AG20443 (cell line): ENCODE measurements around the gene RIC3.
A peak's percentile ranks its signal among the peaks of the same experiment; 100 is the strongest.
"Not testable (repeated sequence)": the region's sequence is repeated elsewhere in the genome, so short reads cannot be mapped to it uniquely, and the experiment has no call there.

Source experiments
- DNase-seq: peaks from one replicate; pipeline ENCODE4 v3.0.0; 2012; ENCODE audit warnings: low spot score, mixed read lengths

RIC3 gene

GRCh38 chr11:8186429-8186828 is 17.6 kb upstream of the RIC3 start:
- DNase-seq = no peak

DNA sequence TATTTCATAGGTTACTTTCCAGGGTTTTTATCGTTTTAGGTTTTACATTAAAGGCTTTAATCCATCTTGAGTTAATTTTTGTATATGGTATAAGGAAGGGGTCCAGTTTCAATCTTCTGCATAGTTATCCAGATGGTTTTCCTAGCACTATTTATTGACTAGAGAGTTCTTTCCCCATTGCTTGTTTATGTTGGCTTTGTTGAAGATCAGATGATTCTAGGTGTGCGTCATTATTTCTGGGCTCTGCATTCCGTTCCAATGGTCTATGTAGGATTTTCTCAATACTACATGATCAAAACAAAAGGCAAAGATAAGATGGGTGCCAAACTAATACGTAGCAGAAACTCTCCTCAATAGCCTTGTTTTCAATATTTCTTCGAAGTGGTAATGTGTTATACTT is 14.3 kb upstream of the RIC3 start:
- DNase-seq = no peak

DNA sequence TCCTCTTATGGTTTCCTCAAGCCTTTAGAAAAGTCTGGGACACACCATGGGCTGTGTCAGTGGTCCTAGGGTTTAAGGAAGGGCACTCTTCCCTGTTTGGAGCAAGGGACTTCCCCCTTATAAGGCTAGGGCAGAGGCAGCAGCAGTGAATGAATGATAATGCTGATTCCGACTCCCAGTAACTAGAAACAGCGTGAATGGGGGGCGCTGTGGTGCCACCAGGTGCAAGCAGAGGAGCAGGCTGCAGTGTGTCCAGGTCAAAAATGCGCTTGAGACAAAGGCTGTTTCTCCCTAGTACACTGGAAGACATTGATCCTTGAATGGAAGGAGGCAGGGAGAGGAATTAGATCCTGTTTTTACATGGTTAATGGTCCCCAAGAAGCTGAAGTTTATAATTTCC is 11.6 kb upstream of the RIC3 start:
- no peak for DNase-seq

DNA sequence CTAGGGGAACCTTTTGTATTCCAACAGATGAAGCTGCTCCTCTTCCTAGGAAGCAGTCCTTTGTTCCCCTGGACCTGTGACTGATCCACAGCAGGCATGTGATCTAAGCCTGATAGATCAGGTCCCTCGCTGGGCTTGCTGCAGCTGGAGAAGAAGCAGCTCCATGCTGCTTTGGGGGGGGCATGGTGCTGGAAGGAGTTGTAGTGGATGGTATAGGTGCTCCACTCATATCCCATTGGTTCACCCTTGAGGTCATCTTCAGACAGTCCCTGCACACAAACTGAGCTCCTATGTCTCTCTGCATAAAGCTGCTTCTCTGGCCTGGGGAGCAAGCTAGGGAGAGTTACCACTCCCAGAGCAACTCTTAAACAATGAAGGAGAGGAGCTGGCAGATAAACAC is 9.5 kb upstream of the RIC3 start:
- DNase-seq = no peak

- DNase-seq = no peak
These were observed 8.3 kb upstream of the RIC3 start for GRCh38 chr11:8177136-8177535.

- no peak for DNase-seq
These were observed 1.0 kb downstream of the RIC3 start for GRCh38 chr11:8167796-8168195.

- no peak for DNase-seq
These were observed 4.1 kb downstream of the RIC3 start for GRCh38 chr11:8164746-8165145.

DNA sequence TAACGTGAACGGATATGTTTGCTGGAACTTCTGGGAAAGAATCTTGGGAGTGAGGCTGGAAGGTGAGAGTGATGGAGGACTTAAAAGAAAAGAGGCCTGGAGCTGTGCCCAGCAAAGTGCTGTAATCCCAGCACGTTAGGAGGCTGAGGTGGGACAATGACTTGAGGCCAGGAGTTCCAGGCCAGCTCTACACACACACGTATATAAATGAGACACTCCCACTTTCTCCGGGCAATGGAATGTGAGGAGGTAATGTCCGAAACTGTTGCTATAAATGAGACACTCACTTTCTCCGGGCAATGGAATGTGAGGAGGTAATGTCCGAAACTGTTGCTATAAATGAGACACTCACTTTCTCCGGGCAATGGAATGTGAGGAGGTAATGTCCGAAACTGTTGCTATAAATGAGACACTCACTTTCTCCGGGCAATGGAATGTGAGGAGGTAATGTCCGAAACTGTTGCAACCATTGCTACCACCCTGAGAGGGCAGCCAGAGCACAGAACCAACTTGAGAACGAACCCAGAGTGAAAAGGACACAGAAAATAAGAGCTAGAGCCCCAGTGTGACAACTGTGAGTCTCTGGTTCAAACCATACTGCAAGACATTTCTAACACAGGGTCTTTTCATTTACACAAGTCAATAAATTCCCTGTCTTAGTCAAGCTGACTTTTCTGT is 7.1 kb downstream of the RIC3 start:
- DNase-seq = not testable (repeated sequence)

GRCh38 chr11:8156877-8157276 is 11.9 kb downstream of the RIC3 start:
- DNase-seq = no peak

GRCh38 chr11:8149726-8150125 is 19.1 kb downstream of the RIC3 start:
- no peak for DNase-seq

DNA sequence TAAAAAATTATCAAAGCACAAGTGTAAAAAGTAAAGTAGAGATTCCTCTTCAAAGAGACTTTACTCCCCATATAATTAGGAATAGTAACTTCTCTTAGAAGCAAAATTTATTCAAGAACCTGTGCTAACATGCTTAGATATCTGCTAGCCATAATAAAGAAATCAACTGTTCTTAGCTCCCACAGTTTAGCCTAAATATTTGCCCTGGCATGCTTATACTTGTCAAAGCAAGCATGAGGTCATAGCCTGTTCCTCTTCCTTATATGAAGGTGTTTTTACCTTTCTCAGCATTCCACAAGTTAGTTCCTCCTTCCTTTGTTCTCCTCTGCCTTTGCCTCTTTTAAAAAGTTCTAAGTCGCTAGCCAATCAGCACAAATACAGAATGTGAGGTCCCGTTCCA is 30.3 kb downstream of the RIC3 start:
- no peak for DNase-seq

- DNase-seq = no peak
These were observed 41.4 kb downstream of the RIC3 start for GRCh38 chr11:8127447-8127846.

DNA sequence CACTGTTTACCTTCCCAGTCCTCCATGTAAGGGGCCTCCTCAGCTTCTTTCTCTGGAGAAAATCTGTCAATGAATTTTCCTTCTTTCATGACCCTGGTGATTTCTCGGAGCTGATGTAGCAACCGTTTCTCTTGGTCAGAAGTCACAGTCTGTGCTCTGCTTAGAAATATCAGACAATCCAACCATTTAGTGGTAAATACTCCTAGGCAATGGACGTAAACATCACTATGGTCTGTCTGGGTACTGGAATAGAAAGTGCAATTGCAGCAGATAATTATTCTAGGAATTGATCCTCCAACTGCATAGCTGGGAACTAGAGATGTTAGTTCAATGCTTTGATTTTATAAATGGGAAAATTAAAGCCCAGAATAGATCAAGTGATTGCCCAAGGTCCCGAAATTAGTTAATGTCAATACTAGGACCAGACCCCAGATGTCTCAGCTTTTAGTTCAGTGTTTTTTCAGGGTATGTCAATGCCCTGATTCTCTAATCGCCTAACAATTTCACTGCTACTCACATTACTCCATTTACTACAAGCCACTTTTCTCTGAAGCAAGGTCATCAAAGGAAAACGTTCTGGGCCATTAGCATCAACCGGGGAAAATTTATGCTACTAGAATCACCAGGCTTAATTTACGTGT is 42.1 kb downstream of the RIC3 start:
- no peak for DNase-seq

- DNase-seq = no peak
These were observed 46.6 kb downstream of the RIC3 start for GRCh38 chr11:8122173-8122764.

DNA sequence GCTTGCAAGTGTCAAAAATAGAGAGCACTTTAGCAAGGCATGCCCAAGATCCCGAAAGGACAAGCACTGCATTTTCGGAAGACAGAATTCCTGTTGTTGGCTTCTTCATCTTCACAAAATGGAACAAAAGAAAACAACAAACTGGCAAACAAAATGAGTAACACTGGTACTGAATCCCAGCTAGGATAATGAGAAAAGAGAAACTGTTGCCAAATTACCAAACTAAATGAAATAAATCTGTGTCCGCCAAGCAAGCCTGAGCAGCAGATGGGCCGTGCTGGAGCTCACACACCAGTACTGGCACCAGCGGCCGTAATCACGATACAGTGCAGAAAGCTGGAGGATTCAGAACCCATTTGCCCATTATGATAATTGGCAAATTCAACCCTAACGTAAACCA is 57.2 kb downstream of the RIC3 start:
- DNase-seq = peak; percentile 34

- DNase-seq = no peak
These were observed 58.4 kb downstream of the RIC3 start for GRCh38 chr11:8110396-8110795.

GRCh38 chr11:8109675-8110074 is 59.1 kb downstream of the RIC3 start:
- DNase-seq = no peak

- DNase-seq = no peak
These were observed 60.4 kb downstream of the RIC3 start for GRCh38 chr11:8108421-8108820.

DNA sequence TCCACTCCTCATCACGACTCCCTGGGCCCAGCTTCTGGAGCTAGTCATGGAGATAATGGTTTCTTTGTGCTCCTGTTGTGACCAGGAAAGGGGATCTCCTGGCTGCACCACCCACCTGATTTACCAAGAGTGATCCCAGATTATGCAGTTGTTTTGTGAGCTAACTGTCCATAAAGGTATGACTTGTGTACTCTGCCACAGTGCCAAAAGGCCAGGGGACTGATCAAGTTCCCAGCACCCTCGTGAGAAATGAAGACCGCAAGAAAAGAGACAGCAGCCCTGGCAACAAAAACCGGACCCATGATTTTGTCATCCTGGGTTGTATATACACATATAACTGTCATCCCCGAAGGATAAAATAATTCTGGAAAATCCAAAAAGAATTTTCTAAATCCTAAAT is 61.2 kb downstream of the RIC3 start:
- no peak for DNase-seq

- DNase-seq = no peak
These were observed 62.1 kb downstream of the RIC3 start for GRCh38 chr11:8106679-8107078.

GRCh38 chr11:8105666-8106065 is 63.2 kb downstream of the RIC3 start:
- DNase-seq = no peak

- DNase-seq = no peak
These were observed 63.7 kb downstream of the RIC3 start for GRCh38 chr11:8105133-8105532.

- DNase-seq = no peak
These were observed 64.9 kb downstream of the RIC3 start for GRCh38 chr11:8103909-8104308.

GRCh38 chr11:8102965-8103364 is 65.9 kb downstream of the RIC3 start:
- no peak for DNase-seq
